Amniotic epithelial cell (primary cell): ENCODE measurements around the gene RIT2.

Experiments
- DNase-seq: peaks from one replicate; pipeline ENCODE4 v3.0.0-alpha.2; 2010; ENCODE audit warnings: low read depth

The RIT2 gene

DNA sequence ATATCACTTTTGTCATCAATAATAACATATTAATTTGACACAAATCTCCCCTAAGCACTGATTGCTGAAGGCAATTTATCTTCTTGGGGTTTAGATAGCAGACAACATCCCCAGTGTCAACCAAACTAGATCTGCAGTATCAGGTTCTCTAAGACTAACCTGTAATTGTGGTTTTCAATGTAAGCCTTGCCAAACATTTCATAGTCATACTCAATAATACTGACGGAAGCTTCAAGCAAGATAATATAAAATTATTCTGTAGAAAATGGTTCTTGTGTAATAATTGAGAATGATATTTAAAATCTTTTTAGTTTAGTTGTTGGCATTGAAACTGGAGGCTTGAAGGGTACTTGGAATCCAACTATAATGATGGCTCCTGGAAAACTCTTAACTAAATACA lies 186.3 kb downstream of the RIT2 start:
- DNase-seq: peak; percentile 6

DNA sequence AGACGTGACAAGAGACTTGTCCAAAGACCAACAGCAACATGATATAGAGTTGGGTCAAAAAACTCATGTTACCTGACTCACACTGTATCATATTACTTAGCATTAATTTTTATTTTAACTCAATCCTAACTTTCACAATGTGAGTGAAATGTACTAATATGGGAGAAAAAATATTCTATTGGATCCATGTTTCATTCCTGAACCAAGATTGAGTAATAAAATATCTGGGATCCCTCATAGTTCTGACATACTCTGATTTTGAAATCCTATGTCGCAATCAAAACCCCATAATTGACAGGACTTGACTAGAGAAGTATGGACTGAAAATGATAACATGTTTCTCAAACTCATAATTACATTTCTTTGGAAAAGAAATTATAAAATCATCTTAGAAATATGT lies 190.4 kb downstream of the RIT2 start:
- DNase-seq: peak; percentile 29

DNA sequence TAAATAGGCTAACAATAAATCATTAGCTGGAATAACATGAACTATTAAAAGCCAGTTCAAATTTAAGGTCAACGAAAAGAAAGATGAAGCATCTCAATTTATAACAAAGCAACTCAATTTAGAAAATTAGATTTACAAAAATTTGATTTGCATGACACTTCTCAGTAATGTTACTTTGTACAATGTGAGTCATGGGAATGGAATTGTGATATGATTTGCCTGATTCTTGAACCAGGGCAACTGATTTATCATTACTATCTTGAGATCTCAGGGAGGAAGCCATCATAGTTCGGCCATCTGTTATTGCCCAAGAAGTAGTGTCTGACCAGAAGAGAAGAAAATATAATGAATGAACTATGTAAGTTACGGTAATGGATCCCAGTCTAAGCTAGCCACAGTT lies 193.1 kb downstream of the RIT2 start:
- no peak for DNase-seq

DNA sequence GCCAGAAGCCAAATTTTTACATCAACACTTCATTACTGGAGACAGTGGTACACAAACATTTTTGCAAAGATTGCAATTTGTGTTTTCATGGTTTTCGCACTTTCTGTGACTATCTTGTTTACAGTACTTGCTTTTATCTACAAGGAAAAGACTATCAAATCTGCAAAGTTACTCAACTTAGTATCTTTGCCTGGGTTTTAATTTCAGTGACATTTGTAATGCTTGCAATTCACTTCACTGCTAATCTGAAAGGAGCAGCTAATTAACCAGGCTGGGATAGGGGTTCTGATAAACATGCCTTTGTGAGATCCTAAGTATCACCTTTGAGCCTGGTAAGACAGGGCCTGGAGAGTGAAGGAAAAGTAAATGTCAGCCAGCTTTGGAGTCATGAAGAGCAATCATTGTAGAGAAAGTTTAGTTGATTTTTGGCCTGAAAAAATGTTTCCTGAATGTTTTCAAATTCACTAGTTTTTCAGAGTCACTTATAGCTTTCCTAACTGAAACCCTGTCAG lies 194.2 kb downstream of the RIT2 start:
- no peak for DNase-seq

DNA sequence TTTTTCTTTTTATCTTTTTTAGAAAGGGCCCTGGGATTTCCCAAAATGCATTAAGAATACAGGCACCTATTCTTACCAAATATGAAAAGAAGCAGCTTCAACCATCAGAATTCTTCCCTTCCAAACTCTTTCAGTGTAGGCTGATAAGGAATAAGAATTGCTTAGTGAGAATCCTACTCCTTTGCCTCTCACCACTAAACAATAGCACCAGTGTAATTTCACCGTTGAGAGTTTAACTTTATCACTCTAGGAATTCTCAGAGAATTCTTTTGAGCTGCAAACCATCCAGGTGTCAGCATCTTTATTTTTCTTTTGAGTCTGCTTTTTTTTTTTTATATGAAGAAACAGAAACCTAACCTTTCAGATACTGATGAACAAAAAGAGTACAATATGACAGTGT lies 194.9 kb downstream of the RIT2 start:
- DNase-seq: no peak

DNA sequence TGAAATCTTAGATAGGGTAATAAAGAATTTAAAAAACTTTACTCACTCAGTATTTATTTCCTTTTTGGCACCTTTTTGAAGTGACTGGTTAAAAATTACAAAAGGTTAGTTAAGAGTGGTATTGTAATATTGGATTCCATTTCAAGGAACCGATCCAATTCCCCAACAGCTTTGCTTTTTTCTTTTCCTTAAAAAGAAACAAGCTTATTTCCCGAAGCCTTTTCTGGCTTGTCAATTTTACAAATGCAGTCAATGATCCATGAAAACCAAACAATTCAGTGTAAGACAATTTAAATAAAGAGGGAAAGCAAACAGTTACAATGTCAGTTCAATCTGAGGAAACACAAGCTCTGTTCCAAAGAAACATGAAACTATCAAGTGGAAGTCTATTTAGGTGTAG lies 200.2 kb downstream of the RIT2 start:
- DNase-seq: no peak

DNA sequence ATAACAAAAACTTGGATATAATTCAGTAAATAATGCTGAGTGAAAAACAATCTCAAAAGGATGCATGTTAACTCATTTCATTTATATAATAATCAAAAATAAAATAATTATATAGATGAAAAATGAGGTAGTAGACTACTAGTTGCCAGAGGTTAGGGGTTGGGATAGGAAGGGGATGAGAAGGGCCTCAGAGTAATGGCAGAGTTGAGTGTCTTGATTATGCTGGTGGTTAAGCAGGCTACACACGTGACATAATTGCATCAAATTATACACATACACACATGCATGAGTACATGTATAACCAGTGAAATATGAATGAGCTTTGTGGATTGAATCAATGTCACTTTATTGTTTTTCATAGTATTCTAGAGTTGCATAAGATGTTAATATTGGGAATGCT lies 201.0 kb downstream of the RIT2 start:
- no peak for DNase-seq

DNA sequence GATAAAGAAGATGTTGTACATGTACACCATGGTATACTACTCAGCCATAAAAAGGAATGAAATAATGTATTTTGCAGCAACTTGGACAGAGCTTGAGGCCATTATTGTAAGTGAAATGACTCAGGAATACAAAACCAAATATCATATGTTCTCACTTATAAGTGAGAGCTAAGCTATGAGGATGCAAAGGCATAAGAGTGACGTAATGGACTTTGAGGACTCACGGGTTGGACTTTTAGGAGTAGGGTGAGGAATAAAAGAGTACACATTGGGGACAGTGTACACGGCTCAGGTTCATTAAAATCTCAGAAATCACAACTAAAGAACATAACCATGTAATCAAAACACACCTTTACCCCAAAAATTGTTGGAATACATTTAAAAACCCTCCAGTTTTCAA lies 206.4 kb downstream of the RIT2 start:
- DNase-seq: no peak

DNA sequence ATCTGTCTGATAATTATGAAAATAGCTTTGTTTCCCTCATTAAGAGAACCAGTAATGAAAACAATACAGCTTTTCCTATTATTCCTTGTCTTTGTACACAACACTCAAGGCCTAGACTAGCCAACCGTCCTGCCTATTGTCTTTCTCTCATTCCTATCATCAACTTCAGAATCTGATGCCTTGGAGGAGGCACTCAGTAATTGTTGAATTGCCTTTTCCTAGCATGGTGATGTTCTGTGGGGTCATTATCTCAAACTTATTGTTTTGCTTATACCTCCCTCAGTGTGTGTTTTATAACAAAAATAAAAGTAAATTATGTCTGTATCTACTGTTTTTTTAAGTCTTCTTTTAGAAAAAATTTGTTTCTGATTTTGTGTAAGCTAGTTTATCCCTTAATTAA lies 208.7 kb downstream of the RIT2 start:
- no peak for DNase-seq

DNA sequence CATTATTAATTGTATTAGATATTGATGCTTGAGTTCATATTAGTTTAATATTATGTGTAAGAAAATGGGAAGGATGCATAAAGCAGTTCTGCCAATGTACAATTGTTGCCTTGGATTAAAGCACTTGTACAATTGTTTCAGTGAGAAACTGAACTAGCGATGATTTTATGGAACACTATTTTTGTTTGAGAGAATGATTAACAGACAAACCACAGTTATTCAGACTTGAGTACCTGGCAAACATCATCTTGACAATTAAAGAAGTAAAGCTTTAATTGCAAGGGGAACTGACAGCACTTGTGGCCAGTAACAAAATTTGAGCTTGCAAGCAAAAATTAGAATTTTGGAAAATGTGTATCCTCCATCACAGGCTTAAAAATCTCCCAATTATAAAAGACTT lies 214.3 kb downstream of the RIT2 start:
- no peak for DNase-seq

DNA sequence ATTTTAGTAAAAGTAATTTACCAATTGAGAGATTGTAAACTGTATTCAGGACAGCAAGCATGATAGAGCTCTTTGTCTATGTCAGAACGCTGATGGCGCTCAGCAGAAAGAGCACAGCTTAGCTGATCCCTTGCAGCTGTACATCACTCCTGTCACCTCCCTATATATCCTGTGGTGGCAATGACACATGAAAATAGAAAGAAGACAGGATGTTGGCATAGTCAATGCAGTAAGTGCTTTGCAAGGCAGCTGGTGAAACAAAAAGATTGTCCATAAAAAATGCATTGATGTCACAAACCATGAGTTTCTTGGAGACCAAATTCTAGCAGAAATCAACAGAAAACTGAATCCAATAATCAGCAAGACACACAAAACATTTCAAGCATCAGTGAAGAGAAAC lies 221.5 kb downstream of the RIT2 start:
- no peak for DNase-seq

DNA sequence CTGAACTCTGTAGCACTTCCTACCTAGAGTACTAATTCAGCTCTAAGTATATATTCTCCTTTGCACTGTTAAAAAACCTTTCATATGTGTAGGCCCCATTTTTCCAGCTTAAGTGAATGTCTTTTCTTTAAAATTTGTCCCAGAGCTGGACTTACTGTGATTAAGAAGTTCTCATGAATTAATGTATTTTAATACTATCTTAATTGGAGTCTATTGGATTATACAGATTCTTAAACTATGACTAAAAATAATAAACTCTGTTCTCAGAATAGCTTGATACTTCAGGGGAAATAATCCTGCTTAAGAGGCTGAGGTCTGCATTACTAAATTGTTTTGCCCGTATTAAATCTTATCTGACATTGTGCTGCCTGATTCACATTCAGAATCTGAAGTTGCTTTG lies 223.3 kb downstream of the RIT2 start:
- no peak for DNase-seq

DNA sequence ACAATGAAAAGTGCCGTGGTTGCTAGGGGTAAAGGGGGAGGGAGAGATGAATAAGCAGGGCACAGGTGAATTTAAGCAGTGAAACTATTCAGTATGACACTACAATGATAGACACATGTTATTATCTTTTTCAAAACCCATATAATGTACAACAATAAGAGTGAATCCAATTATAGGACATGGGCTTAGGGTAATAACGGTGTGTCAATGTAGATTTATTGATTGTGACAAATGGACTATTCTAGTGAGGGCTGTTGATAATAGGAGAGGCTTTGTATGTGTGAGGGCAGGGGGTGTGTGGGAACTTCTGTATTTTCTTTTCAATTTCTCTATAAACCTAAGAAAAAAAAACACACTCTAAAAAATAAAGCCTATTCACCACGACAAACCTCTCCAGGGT lies 223.8 kb downstream of the RIT2 start:
- no peak for DNase-seq

DNA sequence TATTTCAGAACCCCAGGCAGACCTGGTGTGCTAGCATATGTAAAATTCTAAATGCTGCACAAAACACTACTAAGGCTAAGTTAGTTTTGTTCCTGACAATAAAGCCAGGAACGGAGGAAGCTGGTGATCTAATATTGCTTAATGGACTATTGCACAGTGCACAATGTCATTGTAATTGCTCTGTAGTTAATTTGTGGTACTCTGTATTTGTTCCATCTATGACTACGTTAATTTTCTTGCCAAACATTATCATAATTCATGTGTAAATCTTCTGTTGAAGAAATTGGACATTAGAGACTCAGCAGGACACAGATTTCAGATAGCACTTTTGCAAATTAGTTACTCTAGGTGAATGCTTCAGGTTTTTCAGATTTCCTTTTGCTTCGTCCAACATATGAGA lies 232.3 kb downstream of the RIT2 start:
- DNase-seq: no peak

DNA sequence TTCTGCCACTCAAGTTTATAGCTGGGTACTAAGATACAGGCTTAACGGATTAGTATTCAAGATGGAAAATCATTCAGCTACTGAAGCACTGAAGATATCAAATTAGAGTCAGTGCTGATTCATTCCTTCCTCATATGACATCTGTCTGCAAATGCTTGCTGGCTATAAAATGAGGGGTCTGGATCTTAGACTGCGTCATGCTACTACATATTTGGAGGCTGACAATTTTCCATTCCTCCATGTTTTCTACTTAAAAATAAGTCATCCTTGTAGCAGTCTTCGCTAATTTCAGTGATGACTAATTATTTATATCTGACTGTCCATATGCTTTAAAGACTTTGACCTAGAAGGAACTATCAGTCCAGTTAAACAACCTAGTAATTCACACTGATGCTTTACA lies 233.4 kb downstream of the RIT2 start:
- no peak for DNase-seq

DNA sequence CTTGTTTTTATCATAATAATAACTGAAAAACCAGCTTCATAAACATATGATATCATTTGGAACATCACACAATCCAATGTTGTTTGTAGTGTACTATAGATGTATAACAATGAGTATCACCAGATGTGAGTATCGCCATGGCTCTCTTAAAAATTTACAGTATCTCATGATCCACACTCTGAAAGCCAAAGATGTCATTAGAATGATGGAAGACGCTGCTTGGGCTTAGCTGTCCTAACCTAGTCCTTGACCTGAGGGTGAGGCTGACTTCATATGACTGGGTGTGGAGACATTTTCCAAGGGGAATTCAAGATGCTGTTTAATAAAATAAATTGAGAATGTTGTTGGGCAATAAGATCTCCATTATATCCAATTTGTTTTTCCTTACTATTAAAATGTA lies 242.6 kb downstream of the RIT2 start:
- DNase-seq: peak; percentile 2

DNA sequence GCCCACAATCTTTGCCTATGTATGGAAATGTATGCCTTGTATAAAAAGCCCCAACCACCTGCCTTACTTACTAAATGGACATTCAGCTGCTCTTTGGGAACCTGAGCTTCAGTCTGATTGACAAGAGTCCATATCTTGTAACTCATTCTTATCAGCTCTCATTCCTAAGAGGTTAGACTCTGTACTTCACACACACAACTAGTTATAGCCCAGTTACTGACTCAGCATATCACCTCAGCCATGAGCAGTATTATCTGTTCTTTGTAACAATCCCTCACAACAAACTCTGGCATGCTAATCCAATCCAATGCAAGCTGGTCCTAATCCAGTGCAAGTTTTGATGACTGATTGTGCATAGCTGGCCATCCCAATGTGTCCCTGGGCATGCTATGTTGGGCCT lies 250.6 kb downstream of the RIT2 start:
- DNase-seq: no peak

DNA sequence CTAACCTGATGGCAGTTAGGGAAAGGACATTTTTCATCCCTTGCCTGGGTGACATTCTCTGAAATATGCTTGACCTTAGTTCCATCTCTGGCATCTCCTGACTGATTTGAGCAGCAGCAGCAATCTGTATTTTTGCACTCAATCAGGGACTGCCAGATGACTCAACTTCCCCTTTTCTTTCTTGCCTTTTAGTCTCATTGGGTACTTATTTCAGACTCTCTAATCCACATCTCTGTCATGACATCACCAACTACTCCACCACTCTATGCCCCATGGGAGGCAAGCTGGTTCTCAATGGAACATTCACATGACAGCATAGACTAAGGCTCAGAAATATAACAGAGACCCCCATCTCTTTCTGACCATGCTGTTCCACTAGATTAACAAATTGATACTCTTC lies 254.2 kb downstream of the RIT2 start:
- DNase-seq: no peak

DNA sequence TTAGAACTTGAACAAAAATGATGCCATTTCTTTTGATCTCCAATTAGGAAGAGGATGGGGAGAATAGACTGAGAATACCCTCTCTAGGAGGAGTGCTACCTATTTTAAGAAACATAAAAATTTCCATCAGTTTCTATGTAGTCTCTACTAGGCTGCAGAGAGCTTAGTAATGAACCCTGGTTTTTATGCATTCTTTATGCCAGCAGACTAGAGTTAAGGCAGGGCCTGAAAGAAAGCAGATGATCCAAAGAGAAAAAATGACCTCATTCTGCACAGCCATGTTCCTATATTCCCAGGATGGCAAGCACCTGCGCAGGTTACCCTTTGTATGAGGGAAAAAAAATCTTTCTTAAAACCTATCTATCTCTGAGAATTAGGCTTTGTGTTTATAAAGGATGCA lies 254.9 kb downstream of the RIT2 start:
- no peak for DNase-seq

DNA sequence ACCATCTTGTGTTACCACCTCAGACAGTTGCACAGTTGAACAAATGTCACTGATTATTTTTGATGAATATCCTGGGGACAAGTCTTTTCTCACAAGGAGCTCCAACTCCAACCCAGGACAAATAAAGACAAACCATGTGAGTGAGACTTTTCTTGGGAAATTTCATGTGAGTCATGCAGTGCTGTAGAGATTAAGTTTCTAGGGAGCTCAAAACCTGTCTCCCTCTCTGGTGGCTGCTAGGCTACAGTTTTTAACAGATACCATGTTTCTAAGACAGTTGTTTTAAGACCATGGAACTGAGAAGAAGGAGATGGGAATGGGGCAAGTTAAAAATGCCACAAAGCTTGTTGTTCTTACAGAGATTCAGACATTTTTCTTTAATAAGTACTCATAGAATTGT lies 255.5 kb downstream of the RIT2 start:
- DNase-seq: peak; percentile 0

DNA sequence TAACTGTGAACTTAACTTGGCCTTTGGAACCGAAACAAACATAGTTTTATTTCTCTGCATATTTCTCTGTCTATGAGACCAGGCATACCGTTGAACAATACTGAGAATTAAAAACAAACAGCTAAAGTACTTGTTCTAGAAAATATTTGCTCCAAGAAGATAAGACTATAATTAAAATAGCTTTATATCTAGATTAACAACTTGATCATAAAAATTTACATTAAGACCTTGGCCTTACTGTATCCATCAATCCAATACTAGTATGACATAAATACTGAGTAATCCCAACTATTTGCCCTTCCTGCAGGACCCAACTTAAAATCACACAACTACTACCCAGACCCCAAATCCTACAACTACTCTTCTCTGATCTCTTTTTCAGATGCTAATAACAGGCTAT lies 260.9 kb downstream of the RIT2 start:
- DNase-seq: no peak

DNA sequence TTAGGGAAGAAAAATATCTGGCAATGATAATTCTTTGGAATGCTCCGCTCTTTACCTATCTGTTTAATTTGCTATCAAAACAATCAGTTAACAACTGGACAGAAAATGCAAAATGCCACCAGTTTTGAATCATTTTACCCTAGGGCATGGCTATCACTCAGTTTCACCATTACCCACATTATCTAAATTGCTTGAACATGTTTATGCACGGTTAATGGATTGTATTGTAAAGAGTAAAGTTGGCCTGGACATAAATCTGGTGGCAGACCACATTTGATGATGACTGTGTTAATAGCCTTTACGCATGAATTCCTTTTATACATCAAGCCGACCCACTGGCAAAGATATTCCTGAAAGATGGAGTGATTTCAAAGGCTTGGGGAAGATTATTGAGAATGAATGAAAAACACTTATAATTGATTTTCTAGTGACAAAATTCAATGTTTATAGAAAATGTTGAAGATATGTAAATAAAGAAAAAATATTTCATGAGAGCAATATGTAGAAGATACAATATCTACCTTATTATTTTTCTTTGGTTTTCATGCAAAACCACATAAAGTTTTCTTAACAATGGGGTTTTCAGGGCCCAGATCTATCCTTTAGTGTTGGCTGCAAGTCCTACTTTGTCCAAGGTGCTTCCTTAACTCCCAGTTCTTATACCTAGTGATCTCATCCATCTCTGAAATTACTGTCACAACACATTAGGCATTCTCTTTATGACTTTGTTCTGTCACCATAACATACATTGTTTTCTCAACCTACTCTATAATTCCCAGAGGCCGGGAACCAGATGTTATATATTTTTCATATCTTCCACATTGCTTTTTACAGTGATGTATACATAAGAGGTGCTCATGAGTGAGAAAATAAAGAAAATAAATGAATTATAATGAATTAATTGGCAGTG lies 265.1 kb downstream of the RIT2 start:
- no peak for DNase-seq

DNA sequence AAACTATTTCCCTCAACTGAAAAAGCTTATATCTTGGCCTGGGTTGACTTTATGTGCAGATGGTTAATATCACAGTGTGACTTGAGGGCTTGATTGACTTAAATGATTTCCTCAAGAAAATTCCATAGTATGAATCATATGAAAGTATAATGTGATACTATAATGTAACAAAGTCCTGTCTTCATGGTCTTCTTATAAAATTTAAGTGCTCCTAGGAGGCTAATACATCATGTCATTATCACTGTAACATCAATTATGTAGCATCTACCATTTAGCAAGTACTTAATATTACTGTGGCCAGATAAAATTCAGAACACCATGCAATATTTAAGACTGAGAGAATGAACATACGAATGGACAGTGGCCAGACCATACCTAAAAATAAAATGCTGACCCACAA lies 276.1 kb downstream of the RIT2 start:
- DNase-seq: peak; percentile 1

DNA sequence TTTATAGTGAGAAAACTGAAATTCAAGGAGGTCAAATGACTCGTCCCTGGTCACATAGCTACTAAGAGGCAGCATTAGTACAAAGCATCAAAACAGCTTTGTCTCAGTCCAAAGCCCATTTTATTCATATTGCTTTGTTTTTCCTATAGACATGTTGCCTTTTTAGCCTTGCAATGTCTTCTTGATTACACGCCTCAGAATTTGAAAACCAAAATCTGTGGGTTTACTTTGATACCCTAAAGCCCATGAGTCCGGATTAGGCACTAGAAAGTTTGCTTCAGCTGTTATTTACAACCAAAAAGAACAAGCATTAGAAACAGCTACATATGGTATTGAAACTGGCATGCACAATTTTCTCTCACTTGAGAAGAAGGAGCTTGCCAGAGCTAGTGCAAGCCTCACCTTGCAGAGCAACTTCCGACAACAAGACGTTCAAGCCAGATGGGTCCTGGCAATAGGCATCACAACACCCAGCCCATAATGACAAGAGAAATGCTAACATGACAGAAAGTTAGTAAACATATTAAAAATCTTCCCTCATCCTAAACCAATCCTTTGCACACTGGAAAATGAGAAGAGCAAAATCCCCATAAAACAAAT lies 276.8 kb downstream of the RIT2 start:
- DNase-seq: no peak
